ENCODE data around the gene SDK2. TPM values are rescaled to one million over a fixed set of nuclear protein-coding genes. Genes with fewer than 3 reads are reported as not detected.

The SDK2 gene
- polyA plus RNA-seq, 2 of the 4 experiments (the other 2 are of a cell fraction), result 0.36 to 0.57 TPM

DNA sequence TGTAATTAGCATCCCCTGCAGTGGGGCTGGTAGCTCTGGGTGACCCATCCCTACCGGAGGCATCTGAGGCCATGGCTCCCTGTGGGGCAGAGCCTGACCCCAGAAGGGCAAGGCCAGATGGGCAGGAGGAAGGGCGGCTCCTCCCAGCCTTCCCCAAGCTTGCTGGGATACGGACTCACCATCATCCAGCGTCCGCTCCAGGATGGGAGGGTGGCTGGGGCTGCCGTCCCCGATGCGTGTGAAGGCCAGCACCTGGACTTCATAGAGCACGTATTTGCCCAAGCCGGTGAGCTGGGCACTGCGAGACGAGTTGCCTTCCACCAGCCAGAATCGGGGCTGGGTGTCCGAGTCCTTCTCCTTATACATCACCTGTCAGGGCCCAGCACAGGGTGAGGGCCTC lies 250.9 kb downstream of the SDK2 start (continued):
- TF ChIP-seq NR3C1 (IDR thresholded peaks at IDR 0.05) (no peak), RARB (CRISPR knock-in tag; IDR thresholded peaks at IDR 0.05) (no peak), SMC3 (IDR thresholded peaks at IDR 0.05) (no peak)

DNA sequence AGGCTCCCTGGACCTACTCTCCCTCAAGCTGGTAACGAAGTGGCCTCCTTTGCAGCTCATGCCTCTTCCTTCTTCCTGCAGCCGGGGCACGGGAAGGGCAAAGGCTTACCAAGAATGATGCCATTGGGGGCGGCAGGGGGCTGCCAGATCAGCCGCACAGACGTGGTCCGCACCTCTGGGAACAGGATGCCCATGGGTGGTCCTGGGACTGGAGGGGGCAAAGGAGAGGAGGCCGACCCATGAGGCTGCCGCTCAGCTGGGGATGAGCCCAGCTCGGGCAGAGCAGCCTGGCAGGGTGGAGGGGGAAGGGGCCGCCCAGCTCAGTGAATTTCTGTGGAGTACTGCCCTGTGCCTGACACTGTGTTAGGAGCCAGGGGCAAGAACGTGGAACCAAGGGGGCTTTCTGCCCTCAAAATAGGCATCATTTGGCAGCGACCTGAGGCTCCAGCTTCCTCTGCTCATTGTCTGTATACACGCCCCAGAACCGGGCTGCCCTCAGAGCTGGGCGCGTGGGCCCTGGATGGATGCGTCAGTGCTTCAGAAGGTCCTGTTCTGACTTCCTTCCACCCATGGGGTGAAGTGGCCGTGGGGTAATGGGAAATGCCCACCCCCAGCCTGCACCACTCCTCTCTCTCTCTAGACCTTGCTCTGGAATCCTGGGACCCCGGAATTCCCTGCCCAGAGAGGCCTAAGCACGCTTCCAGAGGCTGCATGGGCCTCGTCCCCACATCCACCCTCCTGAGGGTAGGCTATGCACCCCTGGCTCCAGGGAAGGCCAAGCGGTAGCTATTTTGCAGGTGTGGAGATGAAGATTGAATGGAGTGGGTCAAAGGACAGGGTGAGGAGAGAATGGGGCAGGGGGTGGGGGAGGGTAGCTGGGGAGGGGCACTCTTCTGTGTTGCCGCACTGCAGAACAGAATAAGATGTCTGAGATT lies 252.6 kb downstream of the SDK2 start:
- CTCF ChIA-PET, result interaction anchor here (0.6 to 4.1 kb wide), 8 partner anchors 12 to 786 kb away, joined by 3 to 21 read pairs (median 4); no protein-coding TSS in a partner anchor
- no peak for FAIRE-seq
- ATAC-seq, result no peak
- H3K4me1 ChIP-seq, result no peaks in the 10 kb centered on the region
- POLR2A ChIA-PET, result no interaction called here
- no peak overlapping the region for H3K27ac ChIP-seq
- DNase-seq (ENCODE audit: low read depth in 1 of 2, low spot score in 1 of 2), result no peak
- H3K4me2 ChIP-seq, result no peak overlapping the region
- H3K9me3 ChIP-seq, result no peaks in the 10 kb centered on the region
- no peak for TF ChIP-seq CEBPB (IDR thresholded peaks at IDR 0.05)
- TF ChIP-seq MYC (IDR thresholded peaks at IDR 0.05; ENCODE audit: borderline replicate concordance, low read length), result no peak
- TF ChIP-seq MAZ (IDR thresholded peaks at IDR 0.05; ENCODE audit: borderline replicate concordance, low read depth, low read length), result no peak
- no peak for TF ChIP-seq KDM1A (IDR thresholded peaks at IDR 0.05; ENCODE audit: low read depth)
- TF ChIP-seq NPAS2 (CRISPR knock-in tag; IDR thresholded peaks at IDR 0.05; ENCODE audit: borderline replicate concordance), result no peak
- TF ChIP-seq, protein P1, sequence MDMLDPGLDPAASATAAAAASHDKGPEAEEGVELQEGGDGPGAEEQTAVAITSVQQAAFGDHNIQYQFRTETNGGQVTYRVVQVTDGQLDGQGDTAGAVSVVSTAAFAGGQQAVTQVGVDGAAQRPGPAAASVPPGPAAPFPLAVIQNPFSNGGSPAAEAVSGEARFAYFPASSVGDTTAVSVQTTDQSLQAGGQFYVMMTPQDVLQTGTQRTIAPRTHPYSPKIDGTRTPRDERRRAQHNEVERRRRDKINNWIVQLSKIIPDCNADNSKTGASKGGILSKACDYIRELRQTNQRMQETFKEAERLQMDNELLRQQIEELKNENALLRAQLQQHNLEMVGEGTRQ (IDR thresholded peaks at IDR 0.05), result no peak
- TF ChIP-seq HOXA7 (CRISPR knock-in tag; IDR thresholded peaks at IDR 0.05), result no peak
- no peak for TF ChIP-seq JUN (IDR thresholded peaks at IDR 0.05)
- no peak for TF ChIP-seq CHD2 (IDR thresholded peaks at IDR 0.05; ENCODE audit: low read length, partially characterized antibody)
- no peak for TF ChIP-seq POLR2AphosphoS2 (conservative IDR thresholded peaks at IDR 0.05; ENCODE audit: low read length)
- no peak for TF ChIP-seq NFE2L2 (conservative IDR thresholded peaks at IDR 0.05; ENCODE audit: low read length)
- TF ChIP-seq PHF8 (IDR thresholded peaks at IDR 0.05; ENCODE audit: borderline replicate concordance, low read depth), result no peak
- TF ChIP-seq HEYL (CRISPR knock-in tag; IDR thresholded peaks at IDR 0.05), result no peak
- TF ChIP-seq, protein P2, sequence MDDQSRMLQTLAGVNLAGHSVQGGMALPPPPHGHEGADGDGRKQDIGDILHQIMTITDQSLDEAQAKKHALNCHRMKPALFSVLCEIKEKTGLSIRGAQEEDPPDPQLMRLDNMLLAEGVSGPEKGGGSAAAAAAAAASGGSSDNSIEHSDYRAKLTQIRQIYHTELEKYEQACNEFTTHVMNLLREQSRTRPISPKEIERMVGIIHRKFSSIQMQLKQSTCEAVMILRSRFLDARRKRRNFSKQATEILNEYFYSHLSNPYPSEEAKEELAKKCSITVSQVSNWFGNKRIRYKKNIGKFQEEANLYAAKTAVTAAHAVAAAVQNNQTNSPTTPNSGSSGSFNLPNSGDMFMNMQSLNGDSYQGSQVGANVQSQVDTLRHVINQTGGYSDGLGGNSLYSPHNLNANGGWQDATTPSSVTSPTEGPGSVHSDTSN (IDR thresholded peaks at IDR 0.05), result no peak
- no peak for TF ChIP-seq CBX2 (IDR thresholded peaks at IDR 0.05; ENCODE audit: borderline replicate concordance, low read depth)
- TF ChIP-seq POLR2A (IDR thresholded peaks at IDR 0.05; ENCODE audit: low read length), result no peak
- TF ChIP-seq EHMT2 (IDR thresholded peaks at IDR 0.05; ENCODE audit: low read depth), result no peak
- WGBS (ENCODE audit: missing lambda C conversion rate), result 74% methylated on average over 24 of the region's 24 CpGs
- H3K4me3 ChIP-seq, result no peak overlapping the region

DNA sequence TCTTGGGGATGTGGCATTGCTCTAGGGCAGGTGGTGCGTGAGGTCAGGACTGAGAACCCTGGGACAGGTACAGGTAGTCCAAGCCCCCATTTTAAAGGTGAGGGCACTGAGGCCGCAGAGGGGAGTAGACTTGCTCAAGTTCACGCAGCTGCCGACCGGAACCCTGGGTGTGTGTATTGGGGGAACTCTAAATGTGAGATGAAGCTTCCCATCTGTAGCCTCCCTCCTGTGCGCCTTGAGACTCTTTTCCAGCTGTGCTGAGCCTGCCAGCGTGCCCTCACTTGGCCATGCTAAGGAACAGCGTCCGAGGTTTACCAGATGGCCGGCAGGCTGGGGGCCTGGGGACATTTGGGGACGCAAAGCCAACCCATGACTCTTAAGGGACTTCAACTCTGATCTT lies 253.4 kb downstream of the SDK2 start:
- no peak overlapping the region for H3K4me3 ChIP-seq
- DNase-seq (ENCODE audit: low read depth in 1 of 2, low spot score in 1 of 2) (no peak), ATAC-seq (no peak), FAIRE-seq (no peak)
- WGBS (ENCODE audit: missing lambda C conversion rate), result 88% methylated on average over 11 of the region's 11 CpGs
- TF ChIP-seq ZNF302 (CRISPR knock-in tag; IDR thresholded peaks at IDR 0.05) (no peak), HDAC2 (IDR thresholded peaks at IDR 0.05) (no peak), HOXB5 (CRISPR knock-in tag; IDR thresholded peaks at IDR 0.05) (no peak), HEYL (CRISPR knock-in tag; IDR thresholded peaks at IDR 0.05) (no peak), EHF (CRISPR knock-in tag; IDR thresholded peaks at IDR 0.05) (no peak), FOSL2 (IDR thresholded peaks at IDR 0.05) (no peak), FOSL2 (CRISPR knock-in tag; IDR thresholded peaks at IDR 0.05) (no peak)
- TF ChIP-seq, protein P3, sequence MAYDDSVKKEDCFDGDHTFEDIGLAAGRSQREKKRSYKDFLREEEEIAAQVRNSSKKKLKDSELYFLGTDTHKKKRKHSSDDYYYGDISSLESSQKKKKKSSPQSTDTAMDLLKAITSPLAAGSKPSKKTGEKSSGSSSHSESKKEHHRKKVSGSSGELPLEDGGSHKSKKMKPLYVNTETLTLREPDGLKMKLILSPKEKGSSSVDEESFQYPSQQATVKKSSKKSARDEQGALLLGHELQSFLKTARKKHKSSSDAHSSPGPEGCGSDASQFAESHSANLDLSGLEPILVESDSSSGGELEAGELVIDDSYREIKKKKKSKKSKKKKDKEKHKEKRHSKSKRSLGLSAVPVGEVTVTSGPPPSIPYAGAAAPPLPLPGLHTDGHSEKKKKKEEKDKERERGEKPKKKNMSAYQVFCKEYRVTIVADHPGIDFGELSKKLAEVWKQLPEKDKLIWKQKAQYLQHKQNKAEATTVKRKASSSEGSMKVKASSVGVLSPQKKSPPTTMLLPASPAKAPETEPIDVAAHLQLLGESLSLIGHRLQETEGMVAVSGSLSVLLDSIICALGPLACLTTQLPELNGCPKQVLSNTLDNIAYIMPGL (CRISPR knock-in tag; IDR thresholded peaks at IDR 0.05; ENCODE audit: borderline replicate concordance), result no peak
- no peak overlapping the region for H3K27ac ChIP-seq
- H3K9me3 ChIP-seq, result no peaks in the 10 kb centered on the region
- no peak overlapping the region for H3K4me2 ChIP-seq
- ChIA-PET POLR2A (no interaction called here), CTCF (interaction anchor here (0.6 to 4.1 kb wide), 6 partner anchors 12 to 787 kb away, joined by 3 to 21 read pairs (median 4); no protein-coding TSS in a partner anchor)
- H3K4me1 ChIP-seq, result no peaks in the 10 kb centered on the region

All from A549 (cell line).